NB4 (cell line): ENCODE data around the gene SH3PXD2A.
A peak's percentile ranks its signal among the peaks of the same experiment; 100 is the strongest.
"Not testable (repeated sequence)": the region's sequence is repeated elsewhere in the genome, so short reads cannot be mapped to it uniquely, and the experiment has no call there.

Source experiments
- DNase-seq: peaks from one replicate; pipeline ENCODE4 v3.0.0; 2010; ENCODE audit warnings: low read depth
- H3K4me3 ChIP-seq: one replicate; pipeline ENCODE4 v1.5.1; 2011; ENCODE audit warnings: mild to moderate bottlenecking, low read depth, low read length, moderate library complexity
- CTCF ChIP-seq: IDR thresholded peaks from one replicate; pipeline ENCODE4 v1.5.1; 2012; ENCODE audit warnings: low read depth, low read length
- MAX ChIP-seq: IDR thresholded peaks from 2 replicates; pipeline ENCODE4 v1.6.1; 2011; ENCODE audit warnings: low read depth, low read length
- MYC ChIP-seq: IDR thresholded peaks from 2 replicates; pipeline ENCODE4 v1.6.1; 2011; ENCODE audit warnings: low read depth, low read length
- POLR2A ChIP-seq: IDR thresholded peaks from 2 replicates; pipeline ENCODE4 v1.6.1; 2011; ENCODE audit warnings: mild to moderate bottlenecking; ENCODE audit not compliant: insufficient read length; ENCODE audit errors: extremely low read depth

SH3PXD2A gene

GRCh38 chr10:103780242-103781149 is 74.9 kb downstream of the SH3PXD2A start:
- DNase-seq, result no peak
- TF ChIP-seq POLR2A, result no peak
- no peak for TF ChIP-seq CTCF
- TF ChIP-seq MAX, result no peak
- TF ChIP-seq MYC, result no peak
- no peak overlapping the region for H3K4me3 ChIP-seq

GRCh38 chr10:103778358-103779139 is 76.8 kb downstream of the SH3PXD2A start:
- TF ChIP-seq MAX (no peak), MYC (no peak), CTCF (no peak), POLR2A (no peak)
- DNase-seq, result no peak
- no peak overlapping the region for H3K4me3 ChIP-seq

- DNase-seq, result no peak
- no peak overlapping the region for H3K4me3 ChIP-seq
- no peak for TF ChIP-seq MAX
- TF ChIP-seq POLR2A, result no peak
- TF ChIP-seq CTCF, result no peak
- no peak for TF ChIP-seq MYC
These were observed 78.3 kb downstream of the SH3PXD2A start for GRCh38 chr10:103776878-103777591.

GRCh38 chr10:103775776-103776175 is 79.6 kb downstream of the SH3PXD2A start:
- DNase-seq, result no peak
- no peak overlapping the region for H3K4me3 ChIP-seq
- TF ChIP-seq MAX (no peak), MYC (no peak), CTCF (no peak), POLR2A (no peak)

- peak overlapping the region; percentile 41 for H3K4me3 ChIP-seq
- DNase-seq, result not testable (repeated sequence)
These were observed 82.5 kb downstream of the SH3PXD2A start for GRCh38 chr10:103772846-103773245.
